NCI-H446 treated with DMSO at 0.1 percent for 48 hours (cell line): ENCODE data around the gene PIP5KL1.

ENCODE experiments used
- DNase-seq: peaks from one replicate; lab custom pipeline; 2025; lab: John Stamatoyannopoulos, UW

The PIP5KL1 gene

DNA sequence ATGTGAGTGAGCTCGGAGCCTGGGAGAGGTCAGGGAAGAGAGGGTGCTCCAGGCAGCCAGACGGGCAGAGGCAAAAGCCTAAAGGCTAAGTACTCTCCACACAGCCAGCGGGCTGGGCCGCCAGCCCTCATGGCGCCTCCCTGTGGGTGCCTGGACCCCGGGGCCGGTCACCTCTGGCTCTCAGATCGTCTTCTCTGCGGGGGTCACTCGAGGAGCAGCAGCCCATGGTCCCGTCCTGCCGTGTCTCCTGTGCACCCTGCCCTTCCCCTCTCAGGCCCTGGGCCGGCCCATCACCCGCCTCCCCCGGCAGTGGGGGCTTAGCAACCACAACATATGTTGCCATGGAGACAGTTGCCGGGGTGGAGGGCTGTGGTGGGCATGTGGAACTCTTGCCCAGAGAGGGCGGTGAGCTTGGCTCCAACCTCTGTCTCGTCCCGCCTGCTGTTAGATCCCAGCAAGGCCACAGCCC is 57.3 kb downstream of the PIP5KL1 start:
- DNase-seq, result no peak

DNA sequence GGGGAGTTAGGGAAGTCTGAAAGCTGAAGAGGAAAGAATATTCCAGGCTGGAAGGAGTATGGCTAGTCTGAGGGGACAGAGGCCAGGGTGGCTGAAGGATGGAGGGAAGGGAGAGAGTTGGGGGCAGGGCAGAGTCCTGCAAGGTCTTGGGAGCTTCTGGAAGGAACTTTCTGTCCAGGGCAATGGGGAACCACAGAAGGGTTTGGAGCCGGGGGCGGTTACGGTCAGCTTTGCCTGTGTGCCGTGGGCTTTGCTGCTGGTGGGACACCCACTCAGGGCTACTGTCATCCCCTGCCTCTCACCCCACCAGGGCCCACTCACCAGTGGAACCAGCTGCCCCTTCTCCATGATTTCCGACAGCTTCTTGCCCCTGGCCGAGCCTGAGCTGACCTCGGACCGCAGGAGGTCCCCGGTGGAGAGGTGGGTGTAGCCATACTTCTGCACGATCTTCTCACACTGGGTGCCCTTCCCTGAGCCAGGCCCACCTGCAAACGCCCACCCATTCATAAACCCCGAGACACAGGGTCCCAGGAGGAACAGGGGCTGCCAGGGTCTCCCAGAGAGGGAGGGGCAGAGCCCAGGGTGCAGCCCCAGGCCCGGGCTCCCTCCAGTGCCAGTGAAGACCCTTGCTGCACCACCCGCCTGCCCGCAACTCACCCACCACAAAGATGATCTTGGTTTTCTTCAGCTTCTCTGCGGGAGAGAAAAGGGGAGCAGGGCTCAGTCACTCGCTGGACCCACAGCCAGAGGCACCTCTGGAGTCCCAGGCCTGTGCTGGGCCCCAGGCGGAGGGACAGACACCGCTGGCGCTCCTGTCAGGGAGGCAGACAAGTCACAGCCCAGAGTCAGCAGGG is 58.0 kb downstream of the PIP5KL1 start:
- no peak for DNase-seq

DNA sequence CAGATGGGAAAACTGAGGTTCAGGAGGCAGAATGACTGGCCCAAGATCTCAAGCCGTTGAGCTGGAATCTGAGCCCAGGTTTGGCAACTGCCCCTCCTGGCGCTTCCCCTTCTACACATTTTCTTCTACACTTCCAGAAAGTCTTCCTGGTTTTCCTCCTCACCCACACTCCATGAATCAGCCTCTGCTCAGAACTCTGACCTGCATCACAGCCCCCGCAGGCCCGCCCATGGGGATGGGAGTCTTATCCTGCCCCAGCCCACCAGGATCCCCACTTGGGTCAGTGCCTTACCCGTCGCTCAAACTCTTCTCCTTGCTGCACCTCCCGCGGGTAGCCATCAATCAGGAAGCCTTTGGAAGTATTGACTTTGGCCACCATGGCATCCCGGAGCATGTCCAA is 59.0 kb downstream of the PIP5KL1 start:
- DNase-seq, result no peak

DNA sequence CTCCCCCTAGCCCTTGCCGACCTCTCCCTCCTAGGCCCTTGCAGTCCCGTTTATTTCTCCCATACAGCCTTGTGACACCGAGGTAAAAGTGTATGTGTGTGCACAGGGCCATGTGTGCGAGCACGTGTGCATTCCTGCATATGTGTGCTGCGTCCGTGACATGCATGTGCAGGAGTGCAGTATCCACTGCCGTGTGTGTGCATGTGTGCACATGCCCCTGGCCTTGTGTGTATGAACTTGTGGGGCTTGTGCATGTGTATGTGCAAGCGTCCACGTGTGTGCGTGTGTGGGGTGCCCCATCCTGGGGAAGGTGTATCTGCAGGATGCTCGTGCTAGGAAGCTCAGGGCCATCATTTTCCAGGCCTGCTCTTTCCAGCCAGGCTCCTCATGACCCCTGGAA is 59.7 kb downstream of the PIP5KL1 start:
- DNase-seq, result no peak
